Measurements from ENCODE around the gene SH3BP4.
A peak's percentile ranks its signal among the peaks of the same experiment; 100 is the strongest.
"Not testable (repeated sequence)": the region's sequence is repeated elsewhere in the genome, so short reads cannot be mapped to it uniquely, and the experiment has no call there.

SH3BP4 gene

GRCh38 chr2:235007664-235008457 is 56.0 kb downstream of the SH3BP4 start:
- peaks cover 7 to 21% of the 10 kb centered on the region in 2 donors for H3K4me1 Mint-ChIP-seq
- DNase-seq = no peak
- peak in 1 of 2 donors; percentile 70 for ATAC-seq (replicated peaks)
- no peak overlapping the region for H3K4me3 Mint-ChIP-seq
- peaks cover 0 to 11% of the 10 kb centered on the region in 2 donors for H3K36me3 Mint-ChIP-seq
- H3K27me3 Mint-ChIP-seq = no peaks in the 10 kb centered on the region
- no peaks in the 10 kb centered on the region for H3K9me3 Mint-ChIP-seq
- H3K27ac Mint-ChIP-seq = no peak overlapping the region

- no peaks in the 10 kb centered on the region for H3K27me3 Mint-ChIP-seq
- H3K9me3 Mint-ChIP-seq = no peaks in the 10 kb centered on the region
- peaks cover 7 to 21% of the 10 kb centered on the region in 2 donors for H3K4me1 Mint-ChIP-seq
- H3K4me3 Mint-ChIP-seq = no peak overlapping the region
- DNase-seq (no peak), ATAC-seq (replicated peaks) (peak in 1 of 2 donors; percentile 44)
- peaks cover 0 to 11% of the 10 kb centered on the region in 2 donors for H3K36me3 Mint-ChIP-seq
- H3K27ac Mint-ChIP-seq = no peak overlapping the region
Observed at GRCh38 chr2:235008584-235009044, 56.8 kb downstream of the SH3BP4 start.

GRCh38 chr2:235009081-235009480 is 57.3 kb downstream of the SH3BP4 start:
- H3K36me3 Mint-ChIP-seq = peaks cover 0 to 11% of the 10 kb centered on the region in 2 donors
- H3K27ac Mint-ChIP-seq = no peak overlapping the region
- peaks cover 7 to 21% of the 10 kb centered on the region in 2 donors for H3K4me1 Mint-ChIP-seq
- no peaks in the 10 kb centered on the region for H3K9me3 Mint-ChIP-seq
- ATAC-seq (replicated peaks) = no peak
- no peaks in the 10 kb centered on the region for H3K27me3 Mint-ChIP-seq
- no peak for DNase-seq
- H3K4me3 Mint-ChIP-seq = no peak overlapping the region

DNA sequence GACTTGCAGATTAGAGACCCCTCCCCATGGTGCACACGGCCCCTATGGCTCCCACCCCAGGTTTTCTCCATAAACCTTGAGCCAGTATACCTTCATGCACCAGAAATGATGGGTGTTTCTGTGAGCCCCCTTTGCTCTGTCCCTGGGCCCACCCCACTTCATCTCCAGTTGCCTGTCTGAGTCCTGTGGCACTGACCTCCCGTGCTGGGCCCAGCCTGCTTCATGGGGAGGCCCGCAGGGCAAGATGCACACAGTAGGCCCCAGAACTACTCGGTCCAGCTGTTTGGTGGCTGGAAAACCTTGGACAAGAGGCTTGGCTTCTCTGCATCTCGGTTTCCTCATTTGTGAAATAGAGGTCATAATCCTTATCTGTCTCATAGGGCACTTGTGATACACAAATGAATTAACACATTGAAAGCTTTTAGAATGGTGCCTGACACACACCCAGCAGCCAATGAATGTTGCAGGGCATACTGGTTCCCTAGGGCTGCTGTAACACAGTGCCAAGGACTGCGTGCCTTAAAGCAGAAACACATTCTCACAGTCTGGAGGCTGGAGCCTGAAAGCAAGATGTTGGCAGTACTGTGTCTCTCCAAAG is 58.4 kb downstream of the SH3BP4 start:
- Mint-ChIP-seq H3K36me3 (peaks cover under 1 to 3% of the 10 kb centered on the region in 2 donors), H3K4me3 (no peak overlapping the region), H3K27me3 (peaks cover 0 to under 1% of the 10 kb centered on the region in 2 donors), H3K4me1 (peaks cover 7 to 21% of the 10 kb centered on the region in 2 donors), H3K27ac (no peak overlapping the region), H3K9me3 (peaks cover under 1% of the 10 kb centered on the region in 2 donors)
- DNase-seq (no peak), ATAC-seq (replicated peaks) (no peak)

DNA sequence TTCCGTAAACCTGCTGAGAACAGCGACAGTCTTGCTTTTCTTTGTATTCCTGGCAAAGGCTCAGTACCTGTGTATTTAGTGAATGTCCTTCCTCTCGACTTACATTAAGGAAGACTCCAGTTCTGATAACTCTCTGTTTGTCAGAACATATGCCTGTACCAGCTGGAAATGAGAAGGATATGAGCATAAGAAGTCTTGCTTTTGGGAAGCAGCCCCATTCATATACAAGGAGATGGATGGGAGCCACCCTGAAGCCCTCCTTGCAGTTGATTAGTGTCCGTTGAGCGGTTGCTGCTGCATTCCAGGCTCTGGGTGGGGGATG is 59.8 kb downstream of the SH3BP4 start:
- Mint-ChIP-seq H3K4me1 (peaks cover 7 to 21% of the 10 kb centered on the region in 2 donors), H3K4me3 (no peak overlapping the region), H3K9me3 (peaks cover 6 to 8% of the 10 kb centered on the region in 2 donors), H3K36me3 (peaks cover 8 to 9% of the 10 kb centered on the region in 2 donors), H3K27me3 (peaks cover 0 to 3% of the 10 kb centered on the region in 2 donors), H3K27ac (no peak overlapping the region)
- ATAC-seq (replicated peaks) (no peak), DNase-seq (no peak)

DNA sequence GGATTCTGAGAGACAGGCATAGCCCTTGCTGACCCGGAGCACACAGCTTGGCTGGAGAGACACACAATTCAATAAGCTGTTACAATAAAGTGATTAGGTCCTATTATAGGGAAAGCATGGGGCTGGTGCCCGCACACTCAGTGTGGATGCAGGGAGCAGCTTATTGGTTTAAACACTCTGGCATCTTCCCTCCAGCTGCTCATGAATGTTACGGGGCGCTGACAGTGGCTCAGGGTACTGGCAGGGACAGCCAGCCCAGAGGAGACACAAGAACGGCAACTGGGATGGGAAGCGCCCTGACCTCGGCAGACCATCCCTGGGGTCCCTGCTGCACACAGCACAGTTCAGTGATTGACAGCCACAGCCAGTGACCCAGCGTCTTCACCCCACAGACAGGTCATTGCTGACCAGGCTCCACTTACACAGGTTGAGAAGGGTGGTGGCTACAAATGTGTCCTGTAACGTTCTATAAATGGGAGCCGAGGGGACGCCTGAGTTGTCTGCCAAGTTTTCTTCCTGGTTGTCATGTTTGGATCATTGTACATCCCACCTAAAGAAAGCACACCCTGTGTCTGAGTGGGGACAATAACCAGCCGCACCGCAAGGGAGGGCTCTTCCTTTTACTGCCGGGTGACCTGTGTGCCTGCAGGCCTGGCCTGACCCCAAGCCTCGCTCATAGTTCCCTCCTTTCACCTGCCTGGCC is 60.3 kb downstream of the SH3BP4 start:
- Mint-ChIP-seq H3K4me3 (no peak overlapping the region), H3K36me3 (peaks cover 9 to 11% of the 10 kb centered on the region in 2 donors), H3K27ac (no peak overlapping the region), H3K9me3 (peaks cover 6 to 8% of the 10 kb centered on the region in 2 donors), H3K27me3 (peaks cover 0 to 3% of the 10 kb centered on the region in 2 donors), H3K4me1 (peaks cover 7 to 21% of the 10 kb centered on the region in 2 donors)
- DNase-seq (no peak), ATAC-seq (replicated peaks) (no peak)

- Mint-ChIP-seq H3K4me1 (no peaks in the 10 kb centered on the region), H3K4me3 (no peak overlapping the region), H3K27me3 (peaks cover 0 to 10% of the 10 kb centered on the region in 2 donors), H3K27ac (no peak overlapping the region), H3K9me3 (peaks cover 6 to 8% of the 10 kb centered on the region in 2 donors), H3K36me3 (peaks cover 11 to 16% of the 10 kb centered on the region in 2 donors)
- ATAC-seq (replicated peaks) (no peak), DNase-seq (no peak)
Observed at GRCh38 chr2:235017441-235017840, 65.6 kb downstream of the SH3BP4 start.

DNA sequence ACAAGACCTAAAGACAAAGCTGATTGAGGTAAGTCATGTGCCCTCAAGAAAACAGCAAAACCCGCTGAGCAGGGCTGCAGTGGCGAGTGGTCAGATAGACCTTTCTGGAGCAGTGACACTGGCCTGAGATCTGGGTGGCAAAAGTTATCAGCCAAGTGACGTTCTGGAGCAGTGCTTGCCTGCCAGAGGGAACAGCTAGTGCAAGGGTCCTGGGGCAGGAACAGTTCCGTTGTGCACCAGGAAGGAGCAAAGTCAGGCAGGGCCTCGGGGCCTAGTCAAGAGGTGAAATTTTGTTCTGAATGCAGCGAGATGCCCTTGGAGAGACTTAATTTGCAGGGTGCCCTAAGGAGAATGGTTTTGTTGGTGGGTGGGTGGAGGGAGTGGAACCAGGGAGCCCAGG is 67.0 kb downstream of the SH3BP4 start:
- no peaks in the 10 kb centered on the region for H3K4me1 Mint-ChIP-seq
- ATAC-seq (replicated peaks) (no peak), DNase-seq (no peak)
- peaks cover 6 to 8% of the 10 kb centered on the region in 2 donors for H3K9me3 Mint-ChIP-seq
- H3K27me3 Mint-ChIP-seq = peaks cover 0 to 10% of the 10 kb centered on the region in 2 donors
- no peak overlapping the region for H3K27ac Mint-ChIP-seq
- no peak overlapping the region for H3K4me3 Mint-ChIP-seq
- H3K36me3 Mint-ChIP-seq = peaks cover 11 to 16% of the 10 kb centered on the region in 2 donors

DNA sequence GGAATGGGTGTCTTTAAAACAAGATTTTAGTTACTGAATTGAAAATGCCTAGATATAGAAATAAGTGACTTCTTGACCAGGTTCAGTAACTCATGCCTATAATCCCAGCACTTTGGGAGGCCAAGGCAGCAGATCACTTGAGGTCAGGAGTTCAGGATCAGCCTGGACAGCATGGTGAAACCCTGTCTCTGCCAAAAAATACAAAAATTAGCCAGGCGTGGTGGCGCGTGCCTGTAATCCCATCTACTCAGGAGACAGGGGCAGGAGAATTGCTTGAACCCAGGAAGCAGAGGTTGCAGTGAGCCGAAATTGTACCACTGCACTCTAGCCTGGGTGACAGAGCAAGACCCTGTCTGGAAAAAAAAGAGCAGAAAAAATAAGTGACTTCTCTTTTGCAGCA is 68.3 kb downstream of the SH3BP4 start:
- not testable (repeated sequence) for H3K27me3 Mint-ChIP-seq; H3K27ac Mint-ChIP-seq; ATAC-seq (replicated peaks); H3K4me3 Mint-ChIP-seq; H3K4me1 Mint-ChIP-seq; H3K9me3 Mint-ChIP-seq; DNase-seq
- H3K36me3 Mint-ChIP-seq = peaks cover 11 to 16% of the 10 kb centered on the region in 2 donors

GRCh38 chr2:235021752-235022151 is 69.9 kb downstream of the SH3BP4 start:
- Mint-ChIP-seq H3K9me3 (no peaks in the 10 kb centered on the region), H3K27me3 (peaks cover 0 to 6% of the 10 kb centered on the region in 2 donors), H3K4me1 (no peaks in the 10 kb centered on the region), H3K36me3 (peaks cover 4 to 7% of the 10 kb centered on the region in 2 donors), H3K4me3 (no peak overlapping the region), H3K27ac (no peak overlapping the region)
- ATAC-seq (replicated peaks) = no peak
- no peak for DNase-seq

- H3K27me3 Mint-ChIP-seq = no peaks in the 10 kb centered on the region
- no peak overlapping the region for H3K4me3 Mint-ChIP-seq
- ATAC-seq (replicated peaks) (no peak), DNase-seq (no peak)
- H3K4me1 Mint-ChIP-seq = no peaks in the 10 kb centered on the region
- H3K27ac Mint-ChIP-seq = no peak overlapping the region
- H3K36me3 Mint-ChIP-seq = no peaks in the 10 kb centered on the region
- no peaks in the 10 kb centered on the region for H3K9me3 Mint-ChIP-seq
Observed at GRCh38 chr2:235024191-235024860, 72.5 kb downstream of the SH3BP4 start.

DNA sequence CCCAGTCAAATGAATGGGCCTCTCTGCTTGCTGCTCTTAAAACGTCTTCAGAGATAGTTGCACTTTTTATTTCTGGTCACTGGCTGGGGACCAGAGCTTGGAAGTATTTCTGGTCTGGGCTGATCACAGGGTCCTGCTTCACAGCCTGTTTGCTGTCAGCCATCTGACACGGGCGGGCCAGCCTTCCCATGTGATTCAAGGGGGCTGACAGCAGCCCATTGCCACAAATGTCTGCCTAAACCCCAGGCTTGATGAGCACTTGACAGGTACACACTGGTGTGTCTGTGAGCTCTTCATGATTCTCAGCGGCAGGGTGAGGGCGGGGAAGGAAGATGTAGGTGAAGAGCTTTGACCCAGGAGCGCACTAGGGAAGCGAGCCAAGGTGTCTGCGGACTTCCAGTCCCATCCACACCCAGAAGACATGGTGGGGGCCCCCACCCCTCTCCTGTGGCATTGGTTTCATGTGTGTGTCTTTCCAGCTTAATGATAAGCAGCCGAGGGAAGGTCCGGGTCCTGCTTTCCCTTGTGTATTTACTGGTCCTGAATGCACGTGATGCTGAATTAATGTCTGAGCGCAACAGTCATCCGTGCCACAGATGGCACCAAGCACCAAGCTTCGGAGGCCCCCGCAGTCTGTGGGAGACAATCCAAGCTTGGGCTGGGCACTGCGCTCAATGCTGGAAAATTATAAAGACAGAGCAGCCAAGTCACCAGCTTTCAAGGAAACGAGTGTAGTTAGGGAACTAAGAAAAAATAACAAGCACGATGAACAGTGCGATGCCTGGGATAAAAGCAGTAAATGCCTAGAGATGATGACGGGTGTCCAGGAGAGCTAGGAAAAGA is 73.3 kb downstream of the SH3BP4 start:
- H3K36me3 Mint-ChIP-seq = no peaks in the 10 kb centered on the region
- no peaks in the 10 kb centered on the region for H3K9me3 Mint-ChIP-seq
- ATAC-seq (replicated peaks) (no peak), DNase-seq (no peak)
- H3K4me1 Mint-ChIP-seq = no peaks in the 10 kb centered on the region
- no peaks in the 10 kb centered on the region for H3K27me3 Mint-ChIP-seq
- H3K27ac Mint-ChIP-seq = no peak overlapping the region
- H3K4me3 Mint-ChIP-seq = no peak overlapping the region

- Mint-ChIP-seq H3K9me3 (no peaks in the 10 kb centered on the region), H3K4me3 (no peak overlapping the region), H3K36me3 (no peaks in the 10 kb centered on the region), H3K27me3 (no peaks in the 10 kb centered on the region), H3K4me1 (peaks cover 0 to 2% of the 10 kb centered on the region in 2 donors), H3K27ac (no peak overlapping the region)
- ATAC-seq (replicated peaks) = no peak
- no peak for DNase-seq
Observed at GRCh38 chr2:235025800-235026536, 74.2 kb downstream of the SH3BP4 start.
